K562 (cell line): ENCODE results near the gene FXYD4.

Experiments used
- CBX8 ChIP-seq: fragments of 200-600 bp; sonication (generic); IDR thresholded peaks from 2 replicates; pipeline ENCODE4 v1.6.1; 2012; ENCODE audit warnings: borderline replicate concordance, mixed run types, low read depth, mild to moderate bottlenecking, moderate library complexity, mixed read lengths, low read length, control low read depth, inconsistent platforms; ENCODE audit not compliant: poor library complexity, severe bottlenecking; ENCODE audit errors: extremely low read depth
- FOXJ3 ChIP-seq: sonication (generic); formaldehyde crosslinking; IDR thresholded peaks from 2 replicates; pipeline ENCODE4 v1.4.0; 2020; ENCODE audit warnings: mild to moderate bottlenecking, missing genetic modification reagents
- RFX5 ChIP-seq: IDR thresholded peaks from 2 replicates; pipeline ENCODE4 v1.6.1; 2011; ENCODE audit warnings: low read depth, mild to moderate bottlenecking, improper control_type of control experiment, low read length
- SMARCA5 ChIP-seq: fragments of 450-650 bp; IDR thresholded peaks from 2 replicates; pipeline ENCODE4 v1.6.1; 2016
- ZNF398 ChIP-seq: fragments of 250-450 bp; sonication (Bioruptor Pico); IDR thresholded peaks from 2 replicates; pipeline ENCODE4 v1.8.0; 2021; ENCODE audit warnings: moderate library complexity, mild to moderate bottlenecking, inconsistent platforms
- TF ChIP-seq, protein P1 (sequence below), 3 experiments: fragments of 200-800 bp in 1 of 3; sonication (Bioruptor generic) in 1 of 3; sonication (generic) in 1 of 3; formaldehyde crosslinking in 1 of 3; IDR thresholded peaks; 2 replicates each; pipeline versions ENCODE4 v1.6.1 to v1.8.0; 2016 to 2022; ENCODE audit warnings: mild to moderate bottlenecking in 2 of 3, missing compliant biosample characterization in 2 of 3, missing genetic modification characterization in 2 of 3, missing genetic modification reagents in 1 of 3
- TF ChIP-seq, protein P2 (sequence below), 3 experiments: IDR thresholded peaks in 2 of 3; conservative IDR thresholded peaks in 1 of 3; 2 replicates each; pipeline ENCODE4 v1.5.1; 2011 to 2012; ENCODE audit warnings: low read length in 3 of 3, mild to moderate bottlenecking in 3 of 3, control low read depth in 2 of 3, improper control_type of control experiment in 1 of 3, inconsistent platforms in 1 of 3, low read depth in 1 of 3, mixed read lengths in 1 of 3, moderate library complexity in 1 of 3; ENCODE audit not compliant: insufficient read depth in 2 of 3
- TF ChIP-seq, protein P3 (sequence below): sonication (generic); formaldehyde crosslinking; IDR thresholded peaks from 2 replicates; pipeline ENCODE4 v1.8.1; 2023; ENCODE audit warnings: mild to moderate bottlenecking, missing genetic modification reagents

DNA sequence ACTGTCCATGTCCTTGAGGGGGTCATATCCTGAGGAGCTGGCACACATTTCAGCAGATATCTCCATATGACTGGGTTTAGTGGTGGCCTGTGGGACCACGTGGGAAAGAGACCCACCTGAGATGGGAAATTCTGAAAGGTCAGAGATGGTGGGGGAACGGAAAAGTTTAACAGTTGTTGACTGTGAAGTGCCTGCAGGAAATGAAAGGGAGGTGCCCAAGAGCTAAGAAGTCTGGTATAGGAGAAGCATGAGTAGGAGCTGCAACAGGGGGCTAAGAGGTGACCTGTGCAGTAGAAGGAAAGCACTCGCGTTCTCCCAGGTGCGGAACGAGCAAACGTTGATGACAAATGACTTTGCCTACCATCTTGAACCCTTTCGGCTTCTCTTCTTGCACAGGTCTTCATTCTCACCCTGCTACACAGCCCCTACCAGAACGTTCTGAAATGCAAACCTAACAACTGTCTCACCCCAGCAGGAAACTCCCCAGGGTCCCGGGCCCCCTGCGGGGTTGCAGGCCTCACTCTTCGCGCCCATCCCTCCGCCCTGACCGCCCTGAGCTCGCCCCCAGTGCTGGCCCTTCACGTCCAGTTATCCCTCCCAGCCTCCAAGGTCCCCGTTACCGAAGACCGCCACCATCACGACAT is 9.8 kb upstream of the FXYD4 start:
- TF ChIP-seq, protein P1, sequence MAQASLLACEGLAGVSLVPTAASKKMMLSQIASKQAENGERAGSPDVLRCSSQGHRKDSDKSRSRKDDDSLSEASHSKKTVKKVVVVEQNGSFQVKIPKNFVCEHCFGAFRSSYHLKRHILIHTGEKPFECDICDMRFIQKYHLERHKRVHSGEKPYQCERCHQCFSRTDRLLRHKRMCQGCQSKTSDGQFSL (CRISPR knock-in tag; IDR thresholded peaks at IDR 0.05), result no peak
- TF ChIP-seq, protein P1 (tag; IDR thresholded peaks at IDR 0.05), result no peak
- TF ChIP-seq FOXJ3 (no peak), CBX8 (no peak), ZNF398 (CRISPR knock-in tag) (no peak), RFX5 (no peak), SMARCA5 (no peak)
- TF ChIP-seq, protein P2, sequence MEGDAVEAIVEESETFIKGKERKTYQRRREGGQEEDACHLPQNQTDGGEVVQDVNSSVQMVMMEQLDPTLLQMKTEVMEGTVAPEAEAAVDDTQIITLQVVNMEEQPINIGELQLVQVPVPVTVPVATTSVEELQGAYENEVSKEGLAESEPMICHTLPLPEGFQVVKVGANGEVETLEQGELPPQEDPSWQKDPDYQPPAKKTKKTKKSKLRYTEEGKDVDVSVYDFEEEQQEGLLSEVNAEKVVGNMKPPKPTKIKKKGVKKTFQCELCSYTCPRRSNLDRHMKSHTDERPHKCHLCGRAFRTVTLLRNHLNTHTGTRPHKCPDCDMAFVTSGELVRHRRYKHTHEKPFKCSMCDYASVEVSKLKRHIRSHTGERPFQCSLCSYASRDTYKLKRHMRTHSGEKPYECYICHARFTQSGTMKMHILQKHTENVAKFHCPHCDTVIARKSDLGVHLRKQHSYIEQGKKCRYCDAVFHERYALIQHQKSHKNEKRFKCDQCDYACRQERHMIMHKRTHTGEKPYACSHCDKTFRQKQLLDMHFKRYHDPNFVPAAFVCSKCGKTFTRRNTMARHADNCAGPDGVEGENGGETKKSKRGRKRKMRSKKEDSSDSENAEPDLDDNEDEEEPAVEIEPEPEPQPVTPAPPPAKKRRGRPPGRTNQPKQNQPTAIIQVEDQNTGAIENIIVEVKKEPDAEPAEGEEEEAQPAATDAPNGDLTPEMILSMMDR (IDR thresholded peaks at IDR 0.05 in 2 of 3, conservative IDR thresholded peaks at IDR 0.05 in 1 of 3; ENCODE audit: insufficient read depth in 2 of 3, low read depth in 1 of 3, low read length in 3 of 3), result no peak
- TF ChIP-seq, protein P3, sequence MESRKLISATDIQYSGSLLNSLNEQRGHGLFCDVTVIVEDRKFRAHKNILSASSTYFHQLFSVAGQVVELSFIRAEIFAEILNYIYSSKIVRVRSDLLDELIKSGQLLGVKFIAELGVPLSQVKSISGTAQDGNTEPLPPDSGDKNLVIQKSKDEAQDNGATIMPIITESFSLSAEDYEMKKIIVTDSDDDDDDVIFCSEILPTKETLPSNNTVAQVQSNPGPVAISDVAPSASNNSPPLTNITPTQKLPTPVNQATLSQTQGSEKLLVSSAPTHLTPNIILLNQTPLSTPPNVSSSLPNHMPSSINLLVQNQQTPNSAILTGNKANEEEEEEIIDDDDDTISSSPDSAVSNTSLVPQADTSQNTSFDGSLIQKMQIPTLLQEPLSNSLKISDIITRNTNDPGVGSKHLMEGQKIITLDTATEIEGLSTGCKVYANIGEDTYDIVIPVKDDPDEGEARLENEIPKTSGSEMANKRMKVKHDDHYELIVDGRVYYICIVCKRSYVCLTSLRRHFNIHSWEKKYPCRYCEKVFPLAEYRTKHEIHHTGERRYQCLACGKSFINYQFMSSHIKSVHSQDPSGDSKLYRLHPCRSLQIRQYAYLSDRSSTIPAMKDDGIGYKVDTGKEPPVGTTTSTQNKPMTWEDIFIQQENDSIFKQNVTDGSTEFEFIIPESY (CRISPR knock-in tag), result no peak
